Measurements from ENCODE around the gene MAU2. TPM values are rescaled to one million over a fixed set of nuclear protein-coding genes. Genes with fewer than 3 reads are reported as not detected.

Gene MAU2
- total RNA-seq, 1 donor from 2014 or later: 69.7 TPM

GRCh38 chr19:19280561-19280960, 40.1 kb upstream of the MAU2 start:
- H3K4me3 ChIP-seq: no peak overlapping the region
- ATAC-seq: no peak
- no peaks in the 10 kb centered on the region for H3K4me1 ChIP-seq
- no peak for TF ChIP-seq CTCF (IDR thresholded peaks at IDR 0.05)
- no peak overlapping the region for H3K27ac ChIP-seq
- H3K27me3 ChIP-seq (ENCODE audit: low read depth): no peaks in the 10 kb centered on the region
- no peaks in the 10 kb centered on the region for H3K9me3 ChIP-seq
- DNase-seq: no peak
- intact Hi-C loops (cut with DNase I): no loop called here
- H3K36me3 ChIP-seq: peaks cover 95% of the 10 kb centered on the region

- Histone ChIP-seq H3K4me1 (no peaks in the 10 kb centered on the region), H3K36me3 (peaks cover 95% of the 10 kb centered on the region), H3K27me3 (ENCODE audit: low read depth) (no peaks in the 10 kb centered on the region), H3K4me3 (no peak overlapping the region), H3K9me3 (no peaks in the 10 kb centered on the region), H3K27ac (no peak overlapping the region)
- ATAC-seq: no peak
- TF ChIP-seq CTCF (IDR thresholded peaks at IDR 0.05): no peak
- no peak for DNase-seq
- intact Hi-C loops (cut with DNase I): no loop called here
Observed at GRCh38 chr19:19285686-19286085, 34.9 kb upstream of the MAU2 start.

GRCh38 chr19:19292607-19293006, 28.0 kb upstream of the MAU2 start:
- ATAC-seq (no peak), DNase-seq (no peak)
- H3K9me3 ChIP-seq: no peaks in the 10 kb centered on the region
- intact Hi-C loops (cut with DNase I): no loop called here
- H3K27ac ChIP-seq: no peak overlapping the region
- no peak overlapping the region for H3K4me3 ChIP-seq
- TF ChIP-seq CTCF (IDR thresholded peaks at IDR 0.05): no peak
- H3K4me1 ChIP-seq: no peaks in the 10 kb centered on the region
- no peaks in the 10 kb centered on the region for H3K27me3 ChIP-seq (ENCODE audit: low read depth)
- H3K36me3 ChIP-seq: peaks cover 80% of the 10 kb centered on the region

- no peak for TF ChIP-seq CTCF (IDR thresholded peaks at IDR 0.05)
- Histone ChIP-seq H3K27me3 (ENCODE audit: low read depth) (no peaks in the 10 kb centered on the region), H3K4me1 (no peaks in the 10 kb centered on the region), H3K4me3 (no peak overlapping the region), H3K9me3 (no peaks in the 10 kb centered on the region), H3K36me3 (peaks cover 57% of the 10 kb centered on the region), H3K27ac (no peak overlapping the region)
- DNase-seq (no peak), ATAC-seq (no peak)
- intact Hi-C loops (cut with DNase I): no loop called here
Observed at GRCh38 chr19:19294914-19295313, 25.7 kb upstream of the MAU2 start.

- DNase-seq: no peak
- no peak overlapping the region for H3K4me3 ChIP-seq
- intact Hi-C loops (cut with DNase I): no loop called here
- ATAC-seq: no peak
- H3K36me3 ChIP-seq: peaks cover 64% of the 10 kb centered on the region
- H3K27me3 ChIP-seq (ENCODE audit: low read depth): no peaks in the 10 kb centered on the region
- H3K27ac ChIP-seq: no peak overlapping the region
- H3K9me3 ChIP-seq: no peaks in the 10 kb centered on the region
- no peaks in the 10 kb centered on the region for H3K4me1 ChIP-seq
- TF ChIP-seq CTCF (IDR thresholded peaks at IDR 0.05): no peak
Observed at GRCh38 chr19:19296953-19297689, 23.5 kb upstream of the MAU2 start.
